Epithelial cell of proximal tubule (primary cell): ENCODE results near the gene PEPD. TPM values are rescaled to one million over a fixed set of nuclear protein-coding genes. Genes with fewer than 3 reads are reported as not detected.

ENCODE experiments used
- DNase-seq: peaks from one replicate; pipeline ENCODE4 v3.0.0-alpha.2; 2011; ENCODE audit warnings: low read depth
- H3K4me3 ChIP-seq: 2 replicates; pipeline ENCODE4 v1.5.1; 2011; ENCODE audit warnings: low read depth, mild to moderate bottlenecking, low read length
- CTCF ChIP-seq: conservative IDR thresholded peaks from 2 replicates; pipeline ENCODE4 v1.5.1; 2012; ENCODE audit warnings: low read depth, mild to moderate bottlenecking, low read length
- total RNA-seq: library from RNA; depleted of rRNA; stranded (reverse); fragments of >200 nt; gene quantifications from 2 replicates; pipeline ENCODE4 v1.2.3, GENCODE V29; 2015

Gene PEPD
- total RNA-seq, 1 donor from 2014 or later = 56.7 TPM

- no peak for TF ChIP-seq CTCF
- no peak for DNase-seq
- no peak overlapping the region for H3K4me3 ChIP-seq
Measured at GRCh38 chr19:33382006-33382405, 139.6 kb downstream of the PEPD start.

GRCh38 chr19:33381101-33381500 is 140.5 kb downstream of the PEPD start:
- no peak for DNase-seq
- TF ChIP-seq CTCF = no peak
- no peak overlapping the region for H3K4me3 ChIP-seq

- H3K4me3 ChIP-seq = no peak overlapping the region
- no peak for TF ChIP-seq CTCF
- no peak for DNase-seq
Measured at GRCh38 chr19:33379151-33379829, 142.3 kb downstream of the PEPD start.

GRCh38 chr19:33377586-33378475 is 143.8 kb downstream of the PEPD start:
- no peak overlapping the region for H3K4me3 ChIP-seq
- no peak for TF ChIP-seq CTCF
- no peak for DNase-seq

GRCh38 chr19:33376941-33377557 is 144.5 kb downstream of the PEPD start:
- DNase-seq = no peak
- no peak overlapping the region for H3K4me3 ChIP-seq

GRCh38 chr19:33376423-33376822 is 145.2 kb downstream of the PEPD start:
- DNase-seq = no peak
- no peak overlapping the region for H3K4me3 ChIP-seq

More at GRCh38 chr19:33376941-33377557, 144.5 kb downstream of the PEPD start:
- TF ChIP-seq CTCF = no peak

More at GRCh38 chr19:33376423-33376822, 145.2 kb downstream of the PEPD start:
- no peak for TF ChIP-seq CTCF
